Measurements from ENCODE around the gene PARN. TPM values are rescaled to one million over a fixed set of nuclear protein-coding genes. Genes with fewer than 3 reads are reported as not detected.
"Not testable (repeated sequence)": the region's sequence is repeated elsewhere in the genome, so short reads cannot be mapped to it uniquely, and the experiment has no call there.

PARN gene
- total and polyA plus RNA-seq, 8 donors, result 9.9 to 75.3 (median 24.2) TPM

- Histone ChIP-seq H3K4me3 (no peak overlapping the region), H3K27me3 (no peaks in the 10 kb centered on the region), H3K9me3 (no peaks in the 10 kb centered on the region), H3K27ac (no peak overlapping the region), H3K36me3 (peaks cover 34 to 100% (median 98%) of the 10 kb centered on the region in 4 donors), H3K4me1 (no peaks in the 10 kb centered on the region)
- WGBS, 5 donors, result 38 to 51% (median 44%) methylated on average over 2 of the region's 2 CpGs
- peak in 1 of 2 donors; percentile 45 for DNase-seq
- no peak for TF ChIP-seq POLR2A (IDR thresholded peaks at IDR 0.05)
- TF ChIP-seq CTCF (IDR thresholded peaks at IDR 0.05), result peak in 4 of 7 experiments; percentile 34 to 47 (median 40)
- TF ChIP-seq POLR2AphosphoS5 (IDR thresholded peaks at IDR 0.05), result no peak
- intact Hi-C loops (cut with DNase I; ENCODE audit: low total_unique reads), result no loop called here
Measured at GRCh38 chr16:14600164-14600563, 29.9 kb downstream of the PARN start.

DNA sequence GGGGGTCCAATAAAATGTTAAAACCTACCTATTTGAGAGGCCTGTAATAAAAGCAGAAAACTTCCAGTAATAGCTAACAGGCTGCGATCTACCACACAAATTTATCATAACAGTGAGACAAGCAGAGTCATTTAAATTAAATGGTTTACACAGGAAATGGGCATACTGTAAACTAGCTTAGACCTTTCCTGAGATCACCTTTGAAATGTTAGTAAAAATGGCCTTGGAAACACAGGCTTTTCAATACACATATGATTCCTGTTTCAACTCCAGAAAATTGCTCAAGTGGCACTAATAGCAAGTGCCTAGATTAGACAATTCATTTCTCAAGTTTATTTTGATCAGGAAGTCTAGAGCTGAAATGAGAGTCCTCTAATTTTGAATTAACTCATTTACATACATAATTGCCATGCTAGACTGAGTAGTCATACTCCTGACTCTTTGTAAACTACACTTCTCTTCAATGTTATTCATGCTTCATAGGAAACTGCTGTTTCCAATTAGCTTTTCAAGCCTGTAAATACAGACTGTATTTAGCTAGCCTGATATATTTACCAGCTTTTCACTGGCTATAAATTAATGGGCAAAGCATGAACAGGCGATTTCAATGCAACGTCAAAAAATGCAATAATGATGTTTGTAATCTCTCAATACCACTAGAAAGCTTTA, 43.3 kb downstream of the PARN start:
- Histone ChIP-seq H3K27me3 (no peaks in the 10 kb centered on the region), H3K27ac (no peak overlapping the region), H3K4me3 (no peak overlapping the region), H3K36me3 (peaks cover 32 to 100% (median 90%) of the 10 kb centered on the region in 4 donors), H3K4me1 (no peaks in the 10 kb centered on the region), H3K9me3 (no peaks in the 10 kb centered on the region)
- TF ChIP-seq POLR2AphosphoS5 (IDR thresholded peaks at IDR 0.05), result no peak
- no peak for TF ChIP-seq EP300 (IDR thresholded peaks at IDR 0.05)
- TF ChIP-seq CTCF (IDR thresholded peaks at IDR 0.05), result no peak
- no peak for TF ChIP-seq POLR2A (IDR thresholded peaks at IDR 0.05)
- WGBS, 5 donors, result 70 to 84% (median 82%) methylated on average over 3 of the region's 3 CpGs
- no peak for DNase-seq
- intact Hi-C loops (cut with DNase I; ENCODE audit: low total_unique reads), result no loop called here

DNA sequence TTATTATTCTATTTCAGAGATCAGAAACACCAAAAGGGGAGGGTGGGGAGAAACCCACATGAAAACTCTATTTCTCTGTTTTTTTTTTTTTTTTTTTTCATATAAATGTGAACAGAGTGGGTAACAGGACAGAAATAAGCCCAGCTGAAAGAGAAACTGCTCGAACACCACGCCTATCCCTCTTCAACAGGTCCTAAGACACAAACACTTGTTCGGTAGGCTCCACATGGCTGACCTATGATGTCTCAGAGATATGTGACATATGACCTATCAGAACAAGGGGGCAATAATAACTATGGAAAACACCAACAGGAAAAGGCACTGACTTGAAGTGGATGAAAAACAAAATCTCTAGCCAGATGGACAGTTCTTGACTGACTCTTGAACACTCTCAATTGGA, 44.8 kb downstream of the PARN start:
- H3K4me1 ChIP-seq, result peaks cover 0 to 1% (median 0%) of the 10 kb centered on the region in 4 donors
- H3K9me3 ChIP-seq, result no peaks in the 10 kb centered on the region
- peaks cover 31 to 100% (median 90%) of the 10 kb centered on the region in 4 donors for H3K36me3 ChIP-seq
- DNase-seq, result no peak
- H3K27ac ChIP-seq, result no peak overlapping the region
- intact Hi-C loops (cut with DNase I; ENCODE audit: low total_unique reads), result no loop called here
- no peak overlapping the region for H3K4me3 ChIP-seq
- no peaks in the 10 kb centered on the region for H3K27me3 ChIP-seq
- TF ChIP-seq POLR2AphosphoS5 (IDR thresholded peaks at IDR 0.05), result no peak
- TF ChIP-seq EP300 (IDR thresholded peaks at IDR 0.05), result no peak
- TF ChIP-seq POLR2A (IDR thresholded peaks at IDR 0.05), result no peak
- TF ChIP-seq CTCF (IDR thresholded peaks at IDR 0.05), result no peak
- 95 to 97% (median 96%) methylated on average over 3 of the region's 3 CpGs for WGBS, 5 donors

GRCh38 chr16:14580926-14581325, 49.1 kb downstream of the PARN start:
- H3K27ac ChIP-seq; DNase-seq; H3K27me3 ChIP-seq; intact Hi-C loops (cut with DNase I; ENCODE audit: low total_unique reads); H3K9me3 ChIP-seq; H3K4me3 ChIP-seq: not testable (repeated sequence)
- H3K4me1 ChIP-seq, result peaks cover 0 to 11% (median 8%) of the 10 kb centered on the region in 4 donors
- H3K36me3 ChIP-seq, result peaks cover 39 to 100% (median 97%) of the 10 kb centered on the region in 4 donors
- WGBS, 5 donors, result 91 to 95% (median 93%) methylated on average over 3 of the region's 3 CpGs

DNA sequence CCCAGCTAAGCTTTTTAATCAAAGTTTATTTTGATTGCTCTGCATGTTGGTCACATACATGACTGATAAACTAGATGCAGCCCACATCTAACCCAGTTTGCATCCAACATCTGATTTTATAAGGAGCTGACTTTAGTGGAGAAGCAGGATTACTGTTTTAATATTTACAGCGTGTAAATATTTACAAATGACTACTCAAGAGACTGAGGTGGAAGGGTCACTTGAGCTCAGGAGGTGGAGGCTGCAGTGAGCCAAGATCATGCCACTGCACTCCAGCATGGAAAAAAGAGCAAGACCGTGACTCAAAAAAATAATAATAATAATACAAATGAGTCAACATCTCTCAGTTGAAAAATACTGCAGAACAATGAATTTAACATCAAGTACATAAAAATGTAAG, 50.8 kb downstream of the PARN start:
- Histone ChIP-seq H3K4me1 (peaks cover 0 to 11% (median 8%) of the 10 kb centered on the region in 4 donors), H3K36me3 (peaks cover 43 to 100% (median 99%) of the 10 kb centered on the region in 4 donors), H3K9me3 (no peaks in the 10 kb centered on the region), H3K4me3 (no peak overlapping the region), H3K27me3 (no peaks in the 10 kb centered on the region), H3K27ac (no peak overlapping the region)
- 24 to 59% (median 40%) methylated on average over 2 of the region's 2 CpGs for WGBS, 5 donors
- peak in 1 of 2 donors; percentile 41 for DNase-seq
- peak in 1 of 3 donors; percentile 19 for TF ChIP-seq POLR2AphosphoS5 (IDR thresholded peaks at IDR 0.05)
- TF ChIP-seq POLR2A (IDR thresholded peaks at IDR 0.05), result no peak
- no peak for TF ChIP-seq CTCF (IDR thresholded peaks at IDR 0.05)
- intact Hi-C loops (cut with DNase I; ENCODE audit: low total_unique reads), result no loop called here

Data from stomach (tissue), 9 donors.